Retinal pigment epithelial cell (primary cell): ENCODE results near the gene FGFBP1.

Experiments used
- DNase-seq: peaks from one replicate; pipeline ENCODE4 v3.0.0-alpha.2; 2010; ENCODE audit warnings: low read depth
- H3K4me3 ChIP-seq: 2 replicates; pipeline ENCODE4 v1.5.1; 2011; ENCODE audit warnings: mild to moderate bottlenecking, low read length, control low read depth, moderate library complexity
- TF ChIP-seq, protein P1 (sequence below): conservative IDR thresholded peaks from 2 replicates; pipeline ENCODE4 v1.5.1; 2011; ENCODE audit warnings: low read depth, low read length, control low read depth, inconsistent platforms

Gene FGFBP1

DNA sequence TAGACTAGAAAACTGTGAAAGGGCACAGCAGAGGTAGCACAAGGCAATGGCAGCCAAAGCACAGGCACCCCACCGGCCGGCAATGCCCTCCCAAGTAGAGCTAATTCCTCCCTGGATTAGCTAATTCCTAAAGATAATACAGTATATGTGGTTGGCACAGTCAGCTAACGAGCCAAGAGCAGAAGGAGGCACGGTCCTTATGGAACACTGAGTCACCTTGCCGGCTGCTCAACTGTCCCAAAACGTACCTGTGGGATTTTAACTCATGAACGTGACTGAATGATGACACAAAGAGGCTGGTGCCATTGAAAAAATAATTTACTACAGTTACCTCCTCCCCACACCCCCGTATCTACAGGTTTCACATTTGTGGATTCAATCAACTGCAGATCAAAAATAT lies 9.1 kb upstream of the FGFBP1 start:
- no peak overlapping the region for H3K4me3 ChIP-seq
- TF ChIP-seq, protein P1, sequence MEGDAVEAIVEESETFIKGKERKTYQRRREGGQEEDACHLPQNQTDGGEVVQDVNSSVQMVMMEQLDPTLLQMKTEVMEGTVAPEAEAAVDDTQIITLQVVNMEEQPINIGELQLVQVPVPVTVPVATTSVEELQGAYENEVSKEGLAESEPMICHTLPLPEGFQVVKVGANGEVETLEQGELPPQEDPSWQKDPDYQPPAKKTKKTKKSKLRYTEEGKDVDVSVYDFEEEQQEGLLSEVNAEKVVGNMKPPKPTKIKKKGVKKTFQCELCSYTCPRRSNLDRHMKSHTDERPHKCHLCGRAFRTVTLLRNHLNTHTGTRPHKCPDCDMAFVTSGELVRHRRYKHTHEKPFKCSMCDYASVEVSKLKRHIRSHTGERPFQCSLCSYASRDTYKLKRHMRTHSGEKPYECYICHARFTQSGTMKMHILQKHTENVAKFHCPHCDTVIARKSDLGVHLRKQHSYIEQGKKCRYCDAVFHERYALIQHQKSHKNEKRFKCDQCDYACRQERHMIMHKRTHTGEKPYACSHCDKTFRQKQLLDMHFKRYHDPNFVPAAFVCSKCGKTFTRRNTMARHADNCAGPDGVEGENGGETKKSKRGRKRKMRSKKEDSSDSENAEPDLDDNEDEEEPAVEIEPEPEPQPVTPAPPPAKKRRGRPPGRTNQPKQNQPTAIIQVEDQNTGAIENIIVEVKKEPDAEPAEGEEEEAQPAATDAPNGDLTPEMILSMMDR = no peak
- DNase-seq = no peak

DNA sequence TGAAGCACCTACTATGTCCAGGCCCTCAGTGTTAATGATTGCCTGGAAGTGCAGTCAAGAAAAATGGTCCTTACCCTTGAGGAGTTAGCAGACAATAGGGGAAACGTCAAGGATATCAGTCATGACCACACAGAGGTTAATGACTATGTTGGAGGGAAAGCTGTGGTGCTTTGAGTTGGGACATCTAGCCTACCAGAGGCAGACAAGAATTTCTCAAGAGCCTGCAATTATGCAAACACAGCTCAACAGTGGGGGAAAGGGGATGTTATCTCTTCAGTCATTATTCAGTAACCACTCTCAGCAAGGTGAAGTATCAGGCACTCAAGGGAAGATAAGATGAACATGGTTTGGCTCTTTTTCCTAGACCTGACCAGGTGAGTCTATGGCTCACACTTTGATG lies 7.0 kb upstream of the FGFBP1 start:
- DNase-seq = no peak
- TF ChIP-seq, protein P1 = no peak
- H3K4me3 ChIP-seq = no peak overlapping the region

DNA sequence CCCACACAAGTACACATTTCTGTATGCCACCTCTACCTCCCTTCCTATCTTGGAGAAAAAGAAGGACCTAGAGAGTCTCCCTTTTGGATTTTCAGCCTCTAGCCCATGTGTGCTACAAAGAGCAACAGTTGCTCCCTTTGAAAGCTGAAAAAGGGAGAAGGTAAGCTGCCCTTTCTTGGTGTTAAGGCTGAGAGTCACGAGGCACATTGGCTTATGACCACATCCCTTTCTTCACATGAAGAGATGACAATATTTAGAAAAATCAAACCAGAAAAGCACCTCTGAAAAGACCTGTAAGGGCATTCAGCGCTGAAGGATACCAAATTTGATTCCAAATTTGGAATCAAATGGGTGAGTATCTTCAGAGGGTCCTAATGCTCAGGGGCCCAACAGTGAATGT lies 6.4 kb upstream of the FGFBP1 start:
- TF ChIP-seq, protein P1 = no peak
- no peak for DNase-seq
- no peak overlapping the region for H3K4me3 ChIP-seq

DNA sequence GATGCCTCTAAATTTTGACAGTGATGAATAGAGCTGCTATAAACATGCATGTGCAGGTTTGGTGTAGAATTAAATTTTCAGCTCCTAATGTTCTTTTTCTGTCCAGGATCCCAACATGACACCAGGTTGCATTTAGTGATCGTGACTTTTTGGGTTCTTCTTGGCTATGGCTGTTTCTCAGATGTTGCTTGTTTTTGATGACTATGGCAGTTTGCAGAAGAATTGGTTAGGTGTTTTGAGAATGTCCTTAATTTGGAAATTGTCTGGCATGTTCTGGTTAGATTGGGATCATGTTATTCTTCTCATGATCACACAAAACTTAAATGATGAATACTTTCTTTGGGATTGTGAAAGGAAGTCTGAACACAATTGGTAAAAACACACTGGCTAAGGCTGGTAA lies 3.7 kb upstream of the FGFBP1 start:
- no peak overlapping the region for H3K4me3 ChIP-seq
- TF ChIP-seq, protein P1 = no peak
- DNase-seq = no peak

DNA sequence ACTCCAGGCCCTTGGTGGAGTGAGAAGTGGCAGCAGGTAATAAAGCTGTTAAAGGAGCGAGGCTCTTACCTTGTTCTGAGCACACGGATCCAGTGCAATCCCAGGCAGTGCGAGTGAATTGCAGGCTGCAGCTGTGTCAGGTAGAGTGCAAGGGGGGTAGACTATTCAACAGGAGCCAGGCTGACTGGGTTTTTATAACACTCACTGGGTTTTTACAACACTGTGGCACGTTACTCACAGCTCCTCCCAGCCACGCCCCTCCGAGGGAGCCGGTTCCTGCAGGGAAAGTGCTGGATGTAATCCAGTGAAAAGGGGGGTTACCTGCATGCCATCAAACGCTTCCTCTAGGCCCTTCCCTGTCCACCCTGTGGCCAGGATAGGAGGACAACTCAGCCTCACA lies 358 bp downstream of the FGFBP1 start:
- DNase-seq = no peak
- H3K4me3 ChIP-seq = no peak overlapping the region
- TF ChIP-seq, protein P1 = no peak

DNA sequence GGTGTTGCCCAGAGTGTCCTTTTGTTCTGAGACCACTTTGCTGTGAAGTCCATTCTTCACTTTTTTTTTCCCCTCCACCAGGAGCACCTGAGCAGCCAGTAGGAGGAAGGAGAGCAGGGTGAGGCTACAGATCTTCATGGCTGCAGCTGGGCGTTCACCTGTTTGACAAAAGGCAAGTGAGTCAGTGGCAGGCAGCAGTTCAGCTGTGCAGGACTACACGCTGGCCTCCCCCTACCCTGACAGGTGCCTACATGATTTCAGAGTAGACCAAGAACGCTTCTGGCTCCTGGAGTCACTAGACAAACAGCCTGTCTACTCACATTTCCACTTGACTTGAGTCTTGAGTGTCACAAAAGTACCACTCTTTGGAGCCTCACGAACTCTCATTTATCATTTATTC lies 2.0 kb downstream of the FGFBP1 start:
- TF ChIP-seq, protein P1 = no peak
- no peak for DNase-seq
- no peak overlapping the region for H3K4me3 ChIP-seq

DNA sequence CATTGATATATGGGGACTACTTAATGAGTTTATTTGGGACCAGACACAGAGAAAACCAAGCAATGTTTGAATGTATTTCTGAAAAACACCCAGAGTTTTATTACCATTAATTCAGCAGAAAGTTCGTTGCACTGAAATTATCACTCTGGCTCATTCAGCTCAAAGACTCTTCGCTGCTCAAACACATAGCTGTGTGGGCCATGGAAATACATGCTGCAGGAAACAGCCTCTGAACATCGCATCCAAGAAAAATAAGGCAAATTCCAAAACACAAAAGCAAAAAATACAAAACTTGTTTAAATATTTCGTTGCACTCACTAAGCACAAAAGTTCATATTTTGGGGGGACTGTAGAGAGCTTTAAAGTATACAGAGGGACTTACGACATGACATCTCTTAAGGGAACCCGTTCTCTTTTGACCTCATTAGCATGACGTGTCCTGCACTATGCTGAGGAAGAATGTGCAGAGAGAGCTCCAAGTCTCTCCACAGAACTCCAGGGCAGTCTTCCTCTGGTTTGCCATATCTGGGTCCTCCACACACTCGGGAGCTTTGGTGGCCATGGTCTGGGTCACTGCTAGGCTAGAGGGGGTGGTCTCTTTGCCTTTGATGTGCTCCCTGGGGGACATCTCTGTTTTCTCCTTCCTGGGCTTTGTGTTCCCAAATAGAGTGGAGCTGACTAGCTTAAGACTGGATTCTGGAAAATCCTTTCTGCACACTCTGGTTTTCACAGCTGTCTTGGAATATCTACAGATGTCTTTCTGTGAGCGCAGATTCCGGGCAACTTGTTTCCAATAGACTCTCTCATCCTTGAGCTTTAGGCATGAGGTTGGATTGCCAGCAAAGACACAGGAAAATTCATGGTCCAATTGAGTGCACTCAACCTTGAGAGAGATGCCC lies 2.8 kb downstream of the FGFBP1 start:
- TF ChIP-seq, protein P1 = no peak
- no peak overlapping the region for H3K4me3 ChIP-seq

More for the DNA sequence above, 2.8 kb downstream of the FGFBP1 start:
- no peak for DNase-seq
